Astrocyte (in vitro differentiated cells and primary cell): ENCODE data around the gene APOL6.

ENCODE experiments used
- CTCF ChIP-seq: IDR thresholded peaks from 2 replicates; pipeline ENCODE4 v1.5.1; 2011; ENCODE audit warnings: low read depth, mild to moderate bottlenecking, inconsistent platforms, low read length, moderate library complexity; ENCODE audit not compliant: insufficient read depth
- EZH2 ChIP-seq: IDR thresholded peaks from 2 replicates; pipeline ENCODE4 v1.6.1; 2012; ENCODE audit warnings: mild to moderate bottlenecking, low read length, inconsistent platforms; ENCODE audit not compliant: insufficient read depth

GRCh38 chr22:35605369-35605680, 42.9 kb upstream of the APOL6 start:
- TF ChIP-seq CTCF (no peak), EZH2 (no peak)
